DOHH2 (cell line): ENCODE measurements around the gene CYP2A6.
"Not testable (repeated sequence)": the region's sequence is repeated elsewhere in the genome, so short reads cannot be mapped to it uniquely, and the experiment has no call there.

ENCODE experiments used
- H3F3A ChIP-seq: fragments of 200-600 bp; sonication (generic), shearing (Covaris generic); 2 replicates; pipeline ENCODE4 v1.6.0; 2016; ENCODE audit warnings: antibody characterized with exemption, mild to moderate bottlenecking; ENCODE audit not compliant: control insufficient read depth, insufficient read depth
- H3K27ac ChIP-seq: fragments of 200-600 bp; sonication (generic); 2 replicates; pipeline ENCODE4 v1.5.1; 2014; ENCODE audit warnings: low read depth, mild to moderate bottlenecking, low read length, moderate library complexity
- H3K27me3 ChIP-seq: fragments of 200-600 bp; sonication (generic); 2 replicates; pipeline ENCODE4 v1.6.1; 2014; ENCODE audit warnings: mild to moderate bottlenecking, low read length, mixed read lengths; ENCODE audit not compliant: control insufficient read depth
- H3K36me3 ChIP-seq: fragments of 200-600 bp; sonication (generic); 2 replicates; pipeline ENCODE4 v1.6.1; 2014; ENCODE audit warnings: mild to moderate bottlenecking, low read length, moderate library complexity, mixed read lengths; ENCODE audit not compliant: control insufficient read depth
- H3K4me1 ChIP-seq: fragments of 200-600 bp; sonication (generic); 2 replicates; pipeline ENCODE4 v1.6.1; 2014; ENCODE audit warnings: mild to moderate bottlenecking, low read length, mixed read lengths; ENCODE audit not compliant: control insufficient read depth
- H3K4me2 ChIP-seq: fragments of 200-600 bp; sonication (generic); 2 replicates; pipeline ENCODE4 v1.6.0; 2014; ENCODE audit warnings: mild to moderate bottlenecking, low read length, moderate library complexity
- H3K4me3 ChIP-seq: fragments of 200-600 bp; sonication (generic); 2 replicates; pipeline ENCODE4 v1.5.1; 2014; ENCODE audit warnings: mild to moderate bottlenecking, low read length, mixed read lengths
- H3K79me2 ChIP-seq: fragments of 200-600 bp; sonication (generic); 2 replicates; pipeline ENCODE4 v1.6.1; 2014; ENCODE audit warnings: mild to moderate bottlenecking, low read length, mixed read lengths; ENCODE audit not compliant: control insufficient read depth
- H3K9me2 ChIP-seq: fragments of 200-600 bp; sonication (generic); replicated peaks from 2 replicates; pipeline ENCODE4 v1.6.1; 2014; ENCODE audit warnings: mild to moderate bottlenecking, low read length, mixed read lengths; ENCODE audit not compliant: control insufficient read depth
- H3K9me3 ChIP-seq: fragments of 200-600 bp; sonication (generic); 2 replicates; pipeline ENCODE4 v1.6.1; 2014; ENCODE audit warnings: antibody characterized with exemption, low read length, mixed read lengths; ENCODE audit not compliant: control insufficient read depth, insufficient read depth
- H4K20me1 ChIP-seq: fragments of 200-600 bp; sonication (generic); 2 replicates; pipeline ENCODE4 v1.6.0; 2014; ENCODE audit warnings: low read depth, mild to moderate bottlenecking, antibody characterized with exemption, low read length, moderate library complexity; ENCODE audit not compliant: control insufficient read depth, insufficient read depth
- EZH2phosphoT487 ChIP-seq: fragments of 200-600 bp; sonication (generic); IDR thresholded peaks from 2 replicates; pipeline ENCODE4 v1.6.1; 2017; ENCODE audit warnings: borderline replicate concordance, mild to moderate bottlenecking, antibody characterized with exemption, low read length, moderate library complexity, mixed read lengths
- TF ChIP-seq, protein P1 (sequence below): fragments of 200-600 bp; sonication (generic); IDR thresholded peaks from one replicate; pipeline ENCODE4 v1.5.1; 2014; ENCODE audit warnings: antibody characterized with exemption, mild to moderate bottlenecking, low read depth, low read length; ENCODE audit not compliant: poor library complexity, severe bottlenecking

The CYP2A6 gene

GRCh38 chr19:40850277-40850676 lies at the start of gene CYP2A6:
Gene CYP2A6 (minus strand): TSS chr19:40850447. CDS start chr19:40850426, 21 bp downstream.
- not testable (repeated sequence) for H3K79me2 ChIP-seq, H3K27me3 ChIP-seq, H3K4me2 ChIP-seq, H4K20me1 ChIP-seq, H3K27ac ChIP-seq, H3K4me1 ChIP-seq, H3F3A ChIP-seq, H3K9me2 ChIP-seq, H3K36me3 ChIP-seq, H3K4me3 ChIP-seq, H3K9me3 ChIP-seq

- H3K4me2 ChIP-seq, H3K4me3 ChIP-seq, H3K79me2 ChIP-seq, H3K27me3 ChIP-seq, H3K4me1 ChIP-seq, H3K9me2 ChIP-seq, H3F3A ChIP-seq, H4K20me1 ChIP-seq, H3K9me3 ChIP-seq, H3K36me3 ChIP-seq, H3K27ac ChIP-seq: not testable (repeated sequence)
Observed at GRCh38 chr19:40899964-40900363, 49.7 kb upstream of the CYP2A6 start.

- not testable (repeated sequence) for H3K4me1 ChIP-seq, H3K36me3 ChIP-seq, H3K4me2 ChIP-seq, H3K9me2 ChIP-seq, H4K20me1 ChIP-seq, H3K27ac ChIP-seq, H3K79me2 ChIP-seq, H3F3A ChIP-seq, H3K27me3 ChIP-seq, H3K4me3 ChIP-seq, H3K9me3 ChIP-seq
Observed at GRCh38 chr19:40896843-40897789, 46.9 kb upstream of the CYP2A6 start.

GRCh38 chr19:40896418-40896796 lies 46.2 kb upstream of the CYP2A6 start:
- H3K27ac ChIP-seq, result no peak overlapping the region
- no peaks in the 10 kb centered on the region for H3F3A ChIP-seq
- H3K4me1 ChIP-seq, result no peaks in the 10 kb centered on the region
- no peaks in the 10 kb centered on the region for H3K9me3 ChIP-seq
- H4K20me1 ChIP-seq, result no peaks in the 10 kb centered on the region
- no peak for TF ChIP-seq EZH2phosphoT487
- TF ChIP-seq, protein P1, sequence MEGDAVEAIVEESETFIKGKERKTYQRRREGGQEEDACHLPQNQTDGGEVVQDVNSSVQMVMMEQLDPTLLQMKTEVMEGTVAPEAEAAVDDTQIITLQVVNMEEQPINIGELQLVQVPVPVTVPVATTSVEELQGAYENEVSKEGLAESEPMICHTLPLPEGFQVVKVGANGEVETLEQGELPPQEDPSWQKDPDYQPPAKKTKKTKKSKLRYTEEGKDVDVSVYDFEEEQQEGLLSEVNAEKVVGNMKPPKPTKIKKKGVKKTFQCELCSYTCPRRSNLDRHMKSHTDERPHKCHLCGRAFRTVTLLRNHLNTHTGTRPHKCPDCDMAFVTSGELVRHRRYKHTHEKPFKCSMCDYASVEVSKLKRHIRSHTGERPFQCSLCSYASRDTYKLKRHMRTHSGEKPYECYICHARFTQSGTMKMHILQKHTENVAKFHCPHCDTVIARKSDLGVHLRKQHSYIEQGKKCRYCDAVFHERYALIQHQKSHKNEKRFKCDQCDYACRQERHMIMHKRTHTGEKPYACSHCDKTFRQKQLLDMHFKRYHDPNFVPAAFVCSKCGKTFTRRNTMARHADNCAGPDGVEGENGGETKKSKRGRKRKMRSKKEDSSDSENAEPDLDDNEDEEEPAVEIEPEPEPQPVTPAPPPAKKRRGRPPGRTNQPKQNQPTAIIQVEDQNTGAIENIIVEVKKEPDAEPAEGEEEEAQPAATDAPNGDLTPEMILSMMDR, result no peak
- H3K36me3 ChIP-seq, result no peaks in the 10 kb centered on the region
- no peak overlapping the region for H3K4me2 ChIP-seq
- H3K9me2 ChIP-seq, result no peaks in the 10 kb centered on the region
- H3K79me2 ChIP-seq, result no peaks in the 10 kb centered on the region
- no peak overlapping the region for H3K4me3 ChIP-seq
- H3K27me3 ChIP-seq, result no peaks in the 10 kb centered on the region; the same call in 1 of the 2 replicates

DNA sequence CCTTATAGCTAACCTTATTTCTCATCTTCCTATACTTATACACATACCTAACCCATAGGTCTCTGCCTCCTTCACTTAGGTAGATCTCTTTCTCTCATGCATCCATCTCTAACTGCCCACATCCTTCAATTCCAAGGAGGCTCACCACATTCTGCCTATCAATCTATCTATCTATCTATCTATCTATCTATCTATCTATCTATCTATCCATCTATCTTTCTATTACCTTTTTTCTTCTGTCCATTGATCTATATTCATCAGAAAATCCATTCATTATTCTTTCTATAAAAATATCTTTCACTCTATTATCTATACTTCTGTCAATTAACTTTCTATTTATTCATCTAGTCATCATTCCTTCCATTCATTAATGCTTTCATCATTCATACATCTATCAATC lies 42.9 kb upstream of the CYP2A6 start:
- Histone ChIP-seq H3K4me2 (no peak overlapping the region), H3K36me3 (no peaks in the 10 kb centered on the region), H3F3A (no peaks in the 10 kb centered on the region), H3K27me3 (peaks cover 4% of the 10 kb centered on the region), H4K20me1 (no peaks in the 10 kb centered on the region), H3K9me2 (no peaks in the 10 kb centered on the region), H3K79me2 (no peaks in the 10 kb centered on the region), H3K4me1 (no peaks in the 10 kb centered on the region), H3K27ac (no peak overlapping the region), H3K4me3 (no peak overlapping the region), H3K9me3 (no peaks in the 10 kb centered on the region)
- no peak for TF ChIP-seq EZH2phosphoT487
- TF ChIP-seq, protein P1, result no peak
